ENCODE results near the gene CNIH3.

DNA sequence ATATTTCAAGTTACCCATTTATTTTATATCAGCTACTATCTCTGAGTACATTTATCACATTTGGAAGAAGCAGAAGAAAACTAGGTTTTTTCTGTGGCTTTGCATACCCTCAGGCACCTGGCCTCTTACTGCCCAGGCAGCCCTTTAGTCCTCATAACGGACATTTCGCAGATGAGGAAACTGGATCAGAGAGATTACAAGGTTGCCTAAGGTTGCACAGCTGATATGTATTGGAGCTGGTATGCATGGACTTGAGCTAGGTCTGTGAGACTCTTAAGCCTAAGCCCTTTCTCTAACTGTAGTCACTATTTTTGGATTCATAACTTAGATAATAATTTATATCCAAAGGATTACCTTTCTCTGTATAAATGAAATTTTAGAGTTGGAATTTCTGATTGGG is 4.0 kb downstream of the CNIH3 start:
- TF ChIP-seq, protein P1, sequence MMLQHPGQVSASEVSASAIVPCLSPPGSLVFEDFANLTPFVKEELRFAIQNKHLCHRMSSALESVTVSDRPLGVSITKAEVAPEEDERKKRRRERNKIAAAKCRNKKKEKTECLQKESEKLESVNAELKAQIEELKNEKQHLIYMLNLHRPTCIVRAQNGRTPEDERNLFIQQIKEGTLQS (IDR thresholded peaks at IDR 0.05) = no peak
- TF ChIP-seq, protein P2, sequence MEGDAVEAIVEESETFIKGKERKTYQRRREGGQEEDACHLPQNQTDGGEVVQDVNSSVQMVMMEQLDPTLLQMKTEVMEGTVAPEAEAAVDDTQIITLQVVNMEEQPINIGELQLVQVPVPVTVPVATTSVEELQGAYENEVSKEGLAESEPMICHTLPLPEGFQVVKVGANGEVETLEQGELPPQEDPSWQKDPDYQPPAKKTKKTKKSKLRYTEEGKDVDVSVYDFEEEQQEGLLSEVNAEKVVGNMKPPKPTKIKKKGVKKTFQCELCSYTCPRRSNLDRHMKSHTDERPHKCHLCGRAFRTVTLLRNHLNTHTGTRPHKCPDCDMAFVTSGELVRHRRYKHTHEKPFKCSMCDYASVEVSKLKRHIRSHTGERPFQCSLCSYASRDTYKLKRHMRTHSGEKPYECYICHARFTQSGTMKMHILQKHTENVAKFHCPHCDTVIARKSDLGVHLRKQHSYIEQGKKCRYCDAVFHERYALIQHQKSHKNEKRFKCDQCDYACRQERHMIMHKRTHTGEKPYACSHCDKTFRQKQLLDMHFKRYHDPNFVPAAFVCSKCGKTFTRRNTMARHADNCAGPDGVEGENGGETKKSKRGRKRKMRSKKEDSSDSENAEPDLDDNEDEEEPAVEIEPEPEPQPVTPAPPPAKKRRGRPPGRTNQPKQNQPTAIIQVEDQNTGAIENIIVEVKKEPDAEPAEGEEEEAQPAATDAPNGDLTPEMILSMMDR (IDR thresholded peaks at IDR 0.05 in 2 of 3, conservative IDR thresholded peaks at IDR 0.05 in 1 of 3; ENCODE audit: borderline replicate concordance in 1 of 3, insufficient read depth in 1 of 3, low read depth in 2 of 3, low read length in 2 of 3) = no peak

Data from HCT116 (cell line).